ENCODE measurements around the gene PDE8A.

The PDE8A gene

GRCh38 chr15:85094685-85095084 lies 113.0 kb downstream of the PDE8A start:
- DNase-seq (ENCODE audit: low spot score): no peak

- no peak for DNase-seq (ENCODE audit: low spot score)
Measured at GRCh38 chr15:85095566-85095965, 113.9 kb downstream of the PDE8A start.

- DNase-seq (ENCODE audit: low spot score): no peak
Measured at GRCh38 chr15:85097250-85097649, 115.6 kb downstream of the PDE8A start.

DNA sequence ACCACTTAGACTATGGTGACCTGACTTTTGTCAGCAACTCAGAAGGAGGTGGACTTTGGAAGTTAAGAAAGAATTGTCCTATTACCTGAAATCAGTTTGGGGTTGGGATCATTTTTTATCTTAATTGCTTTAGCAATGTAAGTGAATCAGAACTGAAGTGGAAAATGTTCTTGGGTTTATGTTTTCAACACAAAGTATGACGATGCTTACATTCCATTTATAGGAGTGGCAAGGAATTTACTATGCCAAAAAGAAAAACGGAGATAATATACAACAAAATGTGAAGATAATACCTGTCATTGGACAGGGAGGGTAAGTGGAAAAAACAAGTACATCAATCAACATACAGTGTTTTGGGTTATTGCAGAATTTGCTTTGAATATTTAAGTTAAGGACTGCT lies 116.1 kb downstream of the PDE8A start:
- DNase-seq (ENCODE audit: low spot score): no peak

DNA sequence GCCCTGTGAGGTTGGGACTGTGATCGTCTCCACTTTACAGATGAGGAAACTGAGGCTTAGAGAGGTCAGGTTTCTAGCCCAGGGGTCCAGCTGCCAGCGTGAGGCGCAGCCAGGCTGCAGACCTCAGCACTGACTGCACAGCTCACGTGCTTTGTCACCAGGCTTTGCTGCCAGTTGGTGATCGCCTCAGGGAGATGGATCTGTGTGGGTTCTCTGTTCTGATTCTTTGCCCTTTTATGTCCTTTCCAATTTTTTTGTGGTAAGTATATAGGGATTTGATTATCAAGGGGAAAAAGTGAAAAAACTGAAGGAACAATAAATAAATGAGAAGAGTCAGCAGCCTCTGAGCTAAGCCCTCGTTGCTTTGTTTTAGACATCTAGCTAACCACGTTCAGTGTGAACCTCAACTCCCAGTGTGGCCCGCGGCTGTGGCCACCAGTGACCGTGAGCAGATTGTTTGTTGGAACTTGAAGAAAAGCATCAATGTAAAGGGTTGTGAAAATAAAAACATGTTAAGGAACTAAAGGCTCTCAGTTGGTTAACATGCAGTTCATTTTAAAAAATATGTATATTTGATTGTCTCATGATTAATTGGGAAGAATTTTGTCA lies 117.6 kb downstream of the PDE8A start:
- no peak for DNase-seq (ENCODE audit: low spot score)

DNA sequence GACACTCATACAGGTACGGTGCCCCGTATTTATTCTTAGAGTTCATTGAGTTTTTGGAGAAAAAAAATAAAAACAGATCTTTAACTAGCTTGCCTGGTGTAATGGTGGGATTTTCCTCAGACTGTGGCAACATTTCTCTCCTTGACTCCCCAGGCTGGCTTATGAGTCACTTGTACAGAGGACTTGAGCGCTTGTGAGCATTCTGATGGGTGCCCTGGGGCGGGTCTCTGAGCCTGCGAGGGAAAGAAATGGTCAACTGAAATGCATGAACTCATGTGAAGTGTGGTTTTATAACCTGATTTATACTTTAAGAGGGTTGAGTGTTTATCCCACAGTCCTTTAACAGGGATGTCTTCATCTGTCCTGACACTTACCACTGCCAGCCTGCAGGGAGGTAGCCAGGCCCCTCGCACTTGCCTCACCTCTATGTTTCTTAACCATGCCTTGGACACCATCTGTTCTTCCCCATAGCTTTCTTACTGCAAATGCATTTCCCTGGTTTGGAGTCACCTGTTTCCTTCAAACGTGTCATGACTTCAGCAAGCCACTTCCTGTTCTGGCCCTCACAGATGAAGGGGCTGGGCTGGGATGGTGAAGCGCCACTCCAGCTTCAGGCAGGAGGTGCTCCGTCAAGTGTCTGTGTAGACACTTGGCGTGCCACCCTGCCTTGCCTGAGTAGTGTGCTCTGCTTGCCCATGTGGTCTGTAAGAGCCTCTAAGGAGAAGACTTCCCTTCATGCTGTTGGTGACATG lies 118.7 kb downstream of the PDE8A start:
- peak; percentile 15 for DNase-seq (ENCODE audit: low spot score)

DNA sequence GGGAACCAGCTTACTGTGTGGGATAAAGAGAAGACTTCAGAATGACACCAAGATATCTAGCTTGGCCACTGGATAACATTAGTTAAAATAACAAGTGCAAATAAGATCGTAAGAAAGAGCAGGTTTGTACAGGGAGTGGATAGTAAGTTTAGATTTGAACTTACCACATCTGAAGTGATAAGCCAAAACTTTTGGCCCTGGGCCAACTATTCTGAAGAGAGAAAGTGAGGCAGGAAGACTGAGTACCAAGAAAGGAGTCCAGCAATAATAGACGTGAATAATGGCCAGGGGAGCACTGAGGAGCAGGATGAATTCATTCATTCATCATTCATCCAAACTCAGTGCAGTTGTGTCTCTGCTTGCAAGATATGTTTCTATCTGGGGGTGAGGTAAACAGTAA lies 122.9 kb downstream of the PDE8A start:
- DNase-seq (ENCODE audit: low spot score): no peak

GRCh38 chr15:85108136-85108535 lies 126.5 kb downstream of the PDE8A start:
- DNase-seq (ENCODE audit: low spot score): no peak

GRCh38 chr15:85109333-85109732 lies 127.7 kb downstream of the PDE8A start:
- DNase-seq (ENCODE audit: low spot score): no peak

GRCh38 chr15:85112997-85113396 lies 131.3 kb downstream of the PDE8A start:
- no peak for DNase-seq (ENCODE audit: low spot score)

GRCh38 chr15:85114886-85115285 lies 133.2 kb downstream of the PDE8A start:
- no peak for DNase-seq (ENCODE audit: low spot score)

DNA sequence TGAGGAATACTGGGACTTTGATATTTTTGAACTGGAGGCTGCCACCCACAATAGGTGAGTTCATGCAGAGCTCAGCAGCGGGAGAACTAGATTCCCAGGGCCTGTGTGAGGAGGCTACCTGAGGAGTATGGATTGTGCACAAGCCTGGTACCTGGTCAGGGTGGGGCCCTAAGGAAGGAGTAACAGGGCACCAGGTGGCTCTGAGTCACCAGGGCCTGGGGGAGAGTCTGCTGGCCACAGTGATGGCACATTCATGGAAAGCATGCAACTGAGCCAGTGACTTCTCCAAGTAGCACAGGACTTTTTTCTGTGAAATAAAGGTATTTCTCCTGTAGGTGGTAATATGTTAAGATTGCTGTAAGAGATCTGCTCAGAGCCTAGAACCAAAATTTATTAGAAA lies 134.4 kb downstream of the PDE8A start:
- no peak for DNase-seq (ENCODE audit: low spot score)

GRCh38 chr15:85116494-85116893 lies 134.8 kb downstream of the PDE8A start:
- no peak for DNase-seq (ENCODE audit: low spot score)

- no peak for DNase-seq (ENCODE audit: low spot score)
Measured at GRCh38 chr15:85116925-85117646, 135.4 kb downstream of the PDE8A start.

- no peak for DNase-seq (ENCODE audit: low spot score)
Measured at GRCh38 chr15:85118173-85118572, 136.5 kb downstream of the PDE8A start.

GRCh38 chr15:85118581-85118980 lies 136.9 kb downstream of the PDE8A start:
- DNase-seq (ENCODE audit: low spot score): no peak

- no peak for DNase-seq (ENCODE audit: low spot score)
Measured at GRCh38 chr15:85120351-85121113, 138.9 kb downstream of the PDE8A start.

GRCh38 chr15:85124173-85124572 lies 142.5 kb downstream of the PDE8A start:
- no peak for DNase-seq (ENCODE audit: low spot score)

DNA sequence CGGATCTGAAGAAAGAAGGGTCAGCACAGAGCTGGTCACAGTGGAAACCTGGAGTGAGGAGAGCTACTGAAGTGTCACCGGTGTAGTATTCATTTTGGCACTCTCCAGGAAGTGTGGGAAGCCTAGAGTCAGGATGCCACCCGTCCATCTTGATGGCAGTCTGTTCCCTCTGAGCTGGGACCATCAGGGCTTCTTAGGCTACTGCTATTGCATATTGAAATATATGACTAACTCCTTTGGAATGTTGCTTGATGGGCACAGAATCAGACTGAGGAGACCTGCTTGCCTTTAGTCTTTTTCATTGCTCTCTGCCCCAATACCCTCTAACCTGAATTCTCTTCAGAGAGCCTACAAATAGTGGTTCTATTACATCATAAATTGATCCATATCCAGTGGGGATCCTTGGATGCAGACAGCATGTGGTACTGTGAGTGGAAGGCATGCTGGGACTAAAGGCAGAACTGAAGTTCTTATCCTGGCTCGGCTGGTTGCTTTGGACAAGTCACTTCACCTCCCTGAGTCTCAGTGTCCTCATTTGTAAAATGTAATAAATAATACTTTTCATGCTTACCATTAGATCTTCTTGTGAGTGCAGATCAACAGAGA lies 143.5 kb downstream of the PDE8A start:
- no peak for DNase-seq (ENCODE audit: low spot score)

DNA sequence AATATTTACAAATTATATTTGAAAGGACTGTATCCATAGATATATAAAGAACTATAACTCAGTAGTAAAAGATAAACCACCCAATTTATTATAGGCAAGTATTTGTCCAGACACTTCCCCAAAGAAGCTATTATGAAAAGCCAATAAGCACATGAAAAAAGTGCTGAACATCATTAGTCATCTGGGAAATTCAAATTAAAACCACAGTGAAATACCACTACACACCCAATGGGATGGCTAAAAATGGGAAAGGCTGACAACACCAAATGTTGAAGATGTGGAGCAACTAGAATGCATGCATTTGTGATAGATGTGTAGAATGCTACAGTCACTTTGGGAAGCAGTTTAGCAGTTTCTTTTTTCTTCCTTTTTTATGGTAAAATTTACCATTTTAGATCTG lies 147.0 kb downstream of the PDE8A start:
- DNase-seq (ENCODE audit: low spot score): no peak

- DNase-seq (ENCODE audit: low spot score): no peak
Measured at GRCh38 chr15:85129881-85130280, 148.2 kb downstream of the PDE8A start.

GRCh38 chr15:85131915-85132314 lies 150.3 kb downstream of the PDE8A start:
- DNase-seq (ENCODE audit: low spot score): no peak
